ENCODE data around the gene HMGN4. TPM values are rescaled to one million over a fixed set of nuclear protein-coding genes. Genes with fewer than 3 reads are reported as not detected.
A peak's percentile ranks its signal among the peaks of the same experiment; 100 is the strongest.

HMGN4 gene
- total RNA-seq, 1 experiment from 2014 or later = 73.8 TPM

DNA sequence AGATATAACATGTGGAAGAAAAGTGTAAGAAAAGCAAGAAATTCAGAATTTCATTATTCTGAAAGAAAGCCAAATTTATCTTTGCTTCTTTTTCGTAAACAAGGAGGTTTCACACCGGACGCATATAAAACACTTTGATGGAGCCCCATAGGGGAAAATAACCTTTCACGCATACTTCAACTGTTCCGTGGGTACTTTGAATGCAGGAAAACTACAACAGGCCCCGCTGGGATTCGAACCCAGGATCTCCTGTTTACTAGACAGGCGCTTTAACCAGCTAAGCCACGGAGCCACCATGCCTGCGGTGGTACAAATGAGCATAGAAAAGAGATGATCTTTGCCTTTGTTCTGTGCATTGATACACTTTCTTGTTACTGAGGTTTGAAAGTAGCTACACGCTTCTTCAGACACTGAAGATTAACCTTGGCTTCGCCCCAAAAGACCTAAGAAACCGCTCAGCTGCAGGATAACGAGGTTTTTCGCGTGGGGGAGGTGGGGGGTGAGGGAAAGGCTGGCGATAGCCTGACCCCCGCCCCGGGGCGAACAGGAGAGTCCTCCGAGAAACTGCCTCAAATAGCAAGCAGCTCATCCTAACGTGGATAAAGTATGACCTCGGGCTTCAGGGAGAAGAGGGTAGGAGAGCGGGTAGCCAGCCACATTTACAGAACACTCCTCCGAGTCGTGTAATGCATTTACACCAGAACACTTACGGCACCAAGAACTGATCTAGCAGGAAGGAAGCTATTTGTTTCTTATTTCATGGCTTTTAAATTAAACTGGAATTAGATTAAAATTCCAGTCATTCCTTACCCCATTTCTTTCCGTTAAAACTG, 5.3 kb upstream of the HMGN4 start:
- H3K4me2 ChIP-seq (ENCODE audit: low read length) = peak overlapping the region; percentile 93
- peaks cover 8 to 26% of the 10 kb centered on the region in 2 experiments; a peak in 3 of 4 replicates for H3K4me1 ChIP-seq (ENCODE audit: control insufficient read depth in 1 of 2, insufficient read depth in 2 of 2, low read length in 2 of 2)
- H3K9me2 ChIP-seq (ENCODE audit: insufficient read depth) = no peaks in the 10 kb centered on the region
- H2AFZ ChIP-seq (ENCODE audit: low read depth, low read length, poor library complexity, severe bottlenecking) = peak overlapping the region; percentile 76
- peak overlapping the region; percentile 54 for H3K9ac ChIP-seq (ENCODE audit: low read length)
- ChIA-PET RAD21 (ENCODE audit: low non-redundant PET in 1 of 2, low total read pairs in 2 of 2, uncharacterized antibody in 2 of 2, unreplicated experiment in 2 of 2) (no interaction called here), POLR2A (interaction anchor here (0.7 to 1.5 kb wide), 3 partner anchors 15 to 512 kb away, joined by 3 to 5 read pairs (median 3); a partner anchor contains a TSS), CTCF (interaction anchor here (0.9 to 2.4 kb wide), 2 partner anchors 13 to 63 kb away, joined by 3 to 11 read pairs; no protein-coding TSS in a partner anchor)
- ATAC-seq (peak; percentile 57), DNase-seq (ENCODE audit: low read depth, low spot score) (peak; percentile 83)
- no peaks in the 10 kb centered on the region for H4K20me1 ChIP-seq (ENCODE audit: insufficient read depth)
- no peaks in the 10 kb centered on the region for H3K36me3 ChIP-seq (ENCODE audit: control insufficient read depth in 1 of 2, insufficient read depth in 2 of 2, low read length in 2 of 2)
- H3K4me3 ChIP-seq (replicated peaks in 1 of 2; ENCODE audit: low read depth in 1 of 2, low read length in 2 of 2) = peak overlapping the region; percentile 46 to 60
- H3K27ac ChIP-seq (ENCODE audit: low read depth, low read length) = peak overlapping the region; percentile 47
- intact Hi-C loops (cut with micrococcal nuclease) = loop anchor here (2.0 to 10.0 kb wide), 2 partner anchors 192 to 358 kb away; no protein-coding TSS in a partner anchor
- H3K27me3 ChIP-seq (ENCODE audit: insufficient read depth, low read length) = no peaks in the 10 kb centered on the region
- no peaks in the 10 kb centered on the region for H3K9me3 ChIP-seq (ENCODE audit: control insufficient read depth in 1 of 2, insufficient read depth in 1 of 2, low read depth in 1 of 2, low read length in 2 of 2)
- no peaks in the 10 kb centered on the region for H3K79me2 ChIP-seq (ENCODE audit: insufficient read depth, low read length)
- no TSS peak for BruUV-seq (replicated peaks)
- no peak for TF ChIP-seq ZFX (IDR thresholded peaks at IDR 0.05)
- TF ChIP-seq, protein P1, sequence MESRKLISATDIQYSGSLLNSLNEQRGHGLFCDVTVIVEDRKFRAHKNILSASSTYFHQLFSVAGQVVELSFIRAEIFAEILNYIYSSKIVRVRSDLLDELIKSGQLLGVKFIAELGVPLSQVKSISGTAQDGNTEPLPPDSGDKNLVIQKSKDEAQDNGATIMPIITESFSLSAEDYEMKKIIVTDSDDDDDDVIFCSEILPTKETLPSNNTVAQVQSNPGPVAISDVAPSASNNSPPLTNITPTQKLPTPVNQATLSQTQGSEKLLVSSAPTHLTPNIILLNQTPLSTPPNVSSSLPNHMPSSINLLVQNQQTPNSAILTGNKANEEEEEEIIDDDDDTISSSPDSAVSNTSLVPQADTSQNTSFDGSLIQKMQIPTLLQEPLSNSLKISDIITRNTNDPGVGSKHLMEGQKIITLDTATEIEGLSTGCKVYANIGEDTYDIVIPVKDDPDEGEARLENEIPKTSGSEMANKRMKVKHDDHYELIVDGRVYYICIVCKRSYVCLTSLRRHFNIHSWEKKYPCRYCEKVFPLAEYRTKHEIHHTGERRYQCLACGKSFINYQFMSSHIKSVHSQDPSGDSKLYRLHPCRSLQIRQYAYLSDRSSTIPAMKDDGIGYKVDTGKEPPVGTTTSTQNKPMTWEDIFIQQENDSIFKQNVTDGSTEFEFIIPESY (IDR thresholded peaks at IDR 0.05; ENCODE audit: extremely low read depth, insufficient replicate concordance, low read length) = peak; percentile 28
- TF ChIP-seq TCF7L2 (IDR thresholded peaks at IDR 0.05; ENCODE audit: borderline replicate concordance, extremely low read depth, insufficient read depth, insufficient read length) = peak; percentile 32
- no peak; the same call in 1 of the 2 replicates for TF ChIP-seq JUND (IDR thresholded peaks at IDR 0.05)
- no peak for TF ChIP-seq EGR1 (IDR thresholded peaks at IDR 0.05; ENCODE audit: low read depth)
- no peak for TF ChIP-seq ZNF274 (IDR thresholded peaks at IDR 0.05; ENCODE audit: low read depth, low read length)
- TF ChIP-seq ELF1 (IDR thresholded peaks at IDR 0.05; ENCODE audit: borderline replicate concordance, low read depth) = no peak
- no peak for TF ChIP-seq SP1 (IDR thresholded peaks at IDR 0.05; ENCODE audit: low read depth)
- 0 out of 2 replicates have a peak, but pooled peaks have one; percentile 21 for TF ChIP-seq RAD21 (IDR thresholded peaks at IDR 0.05; ENCODE audit: low read depth)
- TF ChIP-seq POLR2AphosphoS5 (IDR thresholded peaks at IDR 0.05; ENCODE audit: low read depth, low read length) = no peak; the same call in 1 of the 2 replicates
- 0 out of 2 replicates have a peak, but pooled peaks have one; percentile 21 for TF ChIP-seq FOSL1 (IDR thresholded peaks at IDR 0.05; ENCODE audit: low read depth)
- TF ChIP-seq YY1 (IDR thresholded peaks at IDR 0.05; ENCODE audit: extremely low read depth, insufficient replicate concordance, low read depth, low read length) = peak; percentile 66
- TF ChIP-seq, protein P2, sequence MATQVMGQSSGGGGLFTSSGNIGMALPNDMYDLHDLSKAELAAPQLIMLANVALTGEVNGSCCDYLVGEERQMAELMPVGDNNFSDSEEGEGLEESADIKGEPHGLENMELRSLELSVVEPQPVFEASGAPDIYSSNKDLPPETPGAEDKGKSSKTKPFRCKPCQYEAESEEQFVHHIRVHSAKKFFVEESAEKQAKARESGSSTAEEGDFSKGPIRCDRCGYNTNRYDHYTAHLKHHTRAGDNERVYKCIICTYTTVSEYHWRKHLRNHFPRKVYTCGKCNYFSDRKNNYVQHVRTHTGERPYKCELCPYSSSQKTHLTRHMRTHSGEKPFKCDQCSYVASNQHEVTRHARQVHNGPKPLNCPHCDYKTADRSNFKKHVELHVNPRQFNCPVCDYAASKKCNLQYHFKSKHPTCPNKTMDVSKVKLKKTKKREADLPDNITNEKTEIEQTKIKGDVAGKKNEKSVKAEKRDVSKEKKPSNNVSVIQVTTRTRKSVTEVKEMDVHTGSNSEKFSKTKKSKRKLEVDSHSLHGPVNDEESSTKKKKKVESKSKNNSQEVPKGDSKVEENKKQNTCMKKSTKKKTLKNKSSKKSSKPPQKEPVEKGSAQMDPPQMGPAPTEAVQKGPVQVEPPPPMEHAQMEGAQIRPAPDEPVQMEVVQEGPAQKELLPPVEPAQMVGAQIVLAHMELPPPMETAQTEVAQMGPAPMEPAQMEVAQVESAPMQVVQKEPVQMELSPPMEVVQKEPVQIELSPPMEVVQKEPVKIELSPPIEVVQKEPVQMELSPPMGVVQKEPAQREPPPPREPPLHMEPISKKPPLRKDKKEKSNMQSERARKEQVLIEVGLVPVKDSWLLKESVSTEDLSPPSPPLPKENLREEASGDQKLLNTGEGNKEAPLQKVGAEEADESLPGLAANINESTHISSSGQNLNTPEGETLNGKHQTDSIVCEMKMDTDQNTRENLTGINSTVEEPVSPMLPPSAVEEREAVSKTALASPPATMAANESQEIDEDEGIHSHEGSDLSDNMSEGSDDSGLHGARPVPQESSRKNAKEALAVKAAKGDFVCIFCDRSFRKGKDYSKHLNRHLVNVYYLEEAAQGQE (IDR thresholded peaks at IDR 0.05; ENCODE audit: low read depth) = no peak
- TF ChIP-seq SIN3A (IDR thresholded peaks at IDR 0.05; ENCODE audit: low read depth) = no peak; the same call in 1 of the 2 replicates
- peak; percentile 29; the same call in 1 of the 2 replicates for TF ChIP-seq CEBPB (IDR thresholded peaks at IDR 0.05; ENCODE audit: low read depth)
- TF ChIP-seq, protein P3, sequence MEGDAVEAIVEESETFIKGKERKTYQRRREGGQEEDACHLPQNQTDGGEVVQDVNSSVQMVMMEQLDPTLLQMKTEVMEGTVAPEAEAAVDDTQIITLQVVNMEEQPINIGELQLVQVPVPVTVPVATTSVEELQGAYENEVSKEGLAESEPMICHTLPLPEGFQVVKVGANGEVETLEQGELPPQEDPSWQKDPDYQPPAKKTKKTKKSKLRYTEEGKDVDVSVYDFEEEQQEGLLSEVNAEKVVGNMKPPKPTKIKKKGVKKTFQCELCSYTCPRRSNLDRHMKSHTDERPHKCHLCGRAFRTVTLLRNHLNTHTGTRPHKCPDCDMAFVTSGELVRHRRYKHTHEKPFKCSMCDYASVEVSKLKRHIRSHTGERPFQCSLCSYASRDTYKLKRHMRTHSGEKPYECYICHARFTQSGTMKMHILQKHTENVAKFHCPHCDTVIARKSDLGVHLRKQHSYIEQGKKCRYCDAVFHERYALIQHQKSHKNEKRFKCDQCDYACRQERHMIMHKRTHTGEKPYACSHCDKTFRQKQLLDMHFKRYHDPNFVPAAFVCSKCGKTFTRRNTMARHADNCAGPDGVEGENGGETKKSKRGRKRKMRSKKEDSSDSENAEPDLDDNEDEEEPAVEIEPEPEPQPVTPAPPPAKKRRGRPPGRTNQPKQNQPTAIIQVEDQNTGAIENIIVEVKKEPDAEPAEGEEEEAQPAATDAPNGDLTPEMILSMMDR (IDR thresholded peaks at IDR 0.05 in 2 of 3, conservative IDR thresholded peaks at IDR 0.05 in 1 of 3; ENCODE audit: borderline replicate concordance in 1 of 3, insufficient read depth in 1 of 3, low read depth in 2 of 3, low read length in 2 of 3) = no peak
- TF ChIP-seq POLR2A (IDR thresholded peaks at IDR 0.05; ENCODE audit: borderline replicate concordance, extremely low read depth, insufficient read depth, insufficient read length) = no peak
- TF ChIP-seq, protein P4, sequence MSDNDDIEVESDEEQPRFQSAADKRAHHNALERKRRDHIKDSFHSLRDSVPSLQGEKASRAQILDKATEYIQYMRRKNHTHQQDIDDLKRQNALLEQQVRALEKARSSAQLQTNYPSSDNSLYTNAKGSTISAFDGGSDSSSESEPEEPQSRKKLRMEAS (IDR thresholded peaks at IDR 0.05) = peak; percentile 40; the same call in 1 of the 2 replicates

All from HCT116 (cell line).